ENCODE results near the gene CDC26. TPM values are rescaled to one million over a fixed set of nuclear protein-coding genes. Genes with fewer than 3 reads are reported as not detected.

CDC26 gene
- total RNA-seq, 4 donors from 2014 or later: 16.7 to 34.0 (median 28.3) TPM

DNA sequence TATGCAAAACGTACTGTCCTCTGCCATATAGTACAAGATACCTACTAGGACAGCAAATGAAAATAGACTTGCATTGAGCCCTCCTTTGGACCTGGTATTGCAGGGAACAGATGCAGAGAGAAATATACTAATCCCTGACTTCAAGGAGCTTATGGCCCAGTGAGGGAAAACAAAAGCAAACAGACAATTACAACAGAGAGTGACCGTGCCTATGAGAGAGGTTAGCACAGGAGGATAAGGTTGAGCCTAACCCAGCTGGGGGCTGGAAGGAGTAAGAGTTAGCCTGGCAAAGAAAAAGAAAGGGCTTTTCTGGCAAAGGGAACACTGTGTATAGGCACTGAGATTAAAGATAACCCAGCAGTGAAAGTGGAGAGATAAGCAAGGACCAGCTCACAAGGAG is 5.5 kb downstream of the CDC26 start:
- Histone ChIP-seq H3K4me1 (peaks cover 6 to 12% of the 10 kb centered on the region in 2 donors), H3K27ac (no peak overlapping the region), H3K36me3 (peaks cover 0 to 56% of the 10 kb centered on the region in 2 donors), H3K9me3 (no peaks in the 10 kb centered on the region), H3K4me3 (no peak overlapping the region), H3K27me3 (no peaks in the 10 kb centered on the region)
- intact Hi-C loops (cut with DNase I; ENCODE audit: low total_unique reads) (loop anchor here (5.0 to 10.0 kb wide), 3 partner anchors 215 to 1785 kb away; partner anchors contain the start of genes ECPAS and ZFP37), in situ Hi-C loops (cut with MboI; ENCODE audit: low sequenced_read_pairs in 4 of 4) (loop anchor here in 3 of 4 donors (5.0 to 25.0 kb wide), 5 partner anchors 55 to 392 kb away; partner anchors contain the start of gene ALAD (in 2 of the 3))
- ATAC-seq (no peak), DNase-seq (no peak)
- TF ChIP-seq POLR2A (IDR thresholded peaks at IDR 0.05): no peak
- TF ChIP-seq, protein P1, sequence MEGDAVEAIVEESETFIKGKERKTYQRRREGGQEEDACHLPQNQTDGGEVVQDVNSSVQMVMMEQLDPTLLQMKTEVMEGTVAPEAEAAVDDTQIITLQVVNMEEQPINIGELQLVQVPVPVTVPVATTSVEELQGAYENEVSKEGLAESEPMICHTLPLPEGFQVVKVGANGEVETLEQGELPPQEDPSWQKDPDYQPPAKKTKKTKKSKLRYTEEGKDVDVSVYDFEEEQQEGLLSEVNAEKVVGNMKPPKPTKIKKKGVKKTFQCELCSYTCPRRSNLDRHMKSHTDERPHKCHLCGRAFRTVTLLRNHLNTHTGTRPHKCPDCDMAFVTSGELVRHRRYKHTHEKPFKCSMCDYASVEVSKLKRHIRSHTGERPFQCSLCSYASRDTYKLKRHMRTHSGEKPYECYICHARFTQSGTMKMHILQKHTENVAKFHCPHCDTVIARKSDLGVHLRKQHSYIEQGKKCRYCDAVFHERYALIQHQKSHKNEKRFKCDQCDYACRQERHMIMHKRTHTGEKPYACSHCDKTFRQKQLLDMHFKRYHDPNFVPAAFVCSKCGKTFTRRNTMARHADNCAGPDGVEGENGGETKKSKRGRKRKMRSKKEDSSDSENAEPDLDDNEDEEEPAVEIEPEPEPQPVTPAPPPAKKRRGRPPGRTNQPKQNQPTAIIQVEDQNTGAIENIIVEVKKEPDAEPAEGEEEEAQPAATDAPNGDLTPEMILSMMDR (IDR thresholded peaks at IDR 0.05 in 4 of 5, conservative IDR thresholded peaks at IDR 0.05 in 1 of 5): no peak

- TF ChIP-seq POLR2A (IDR thresholded peaks at IDR 0.05): no peak
- TF ChIP-seq, protein P1 (IDR thresholded peaks at IDR 0.05 in 4 of 5, conservative IDR thresholded peaks at IDR 0.05 in 1 of 5): no peak
- H3K36me3 ChIP-seq: peaks cover 0 to 56% of the 10 kb centered on the region in 2 donors
- in situ Hi-C loops (cut with MboI; ENCODE audit: low sequenced_read_pairs in 4 of 4): loop anchor here in 1 of 4 donors (25.0 kb wide), 1 partner anchor 393 kb away; no protein-coding TSS in a partner anchor
These were observed 6.0 kb downstream of the CDC26 start for GRCh38 chr9:113269355-113269754.

DNA sequence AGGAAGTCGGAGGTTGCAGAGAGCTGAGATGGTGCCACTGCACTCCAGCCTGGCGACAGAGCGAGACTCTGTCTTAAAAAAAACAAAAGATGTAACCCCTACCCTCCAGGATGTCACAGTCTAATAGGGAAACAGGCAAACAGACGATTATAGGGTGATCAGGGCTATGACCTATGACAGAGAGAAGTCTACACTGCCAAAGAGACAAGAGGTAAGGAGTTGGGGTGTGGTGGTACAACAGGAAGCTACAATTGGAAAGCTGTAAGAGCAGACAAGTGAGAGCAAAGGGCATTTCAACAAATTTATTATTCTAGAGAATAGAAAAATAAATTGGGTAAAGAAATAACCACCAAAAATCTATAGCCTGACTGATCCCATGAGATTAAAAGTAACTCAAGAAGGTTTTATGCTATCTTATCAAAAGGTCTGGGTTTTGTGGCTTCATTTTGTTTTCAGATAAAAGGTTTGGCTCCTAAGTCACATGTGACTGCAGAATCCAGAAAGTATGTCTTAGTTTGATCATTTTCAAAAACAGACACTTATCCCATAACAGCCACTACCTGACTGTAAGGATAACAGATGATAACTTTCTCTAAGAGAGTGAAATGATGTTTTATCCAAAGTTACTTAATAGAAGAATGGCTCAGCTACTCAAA is 7.3 kb downstream of the CDC26 start:
- no peaks in the 10 kb centered on the region for H3K27me3 ChIP-seq
- in situ Hi-C loops (cut with MboI; ENCODE audit: low sequenced_read_pairs in 4 of 4) (loop anchor here in 1 of 4 donors (25.0 kb wide), 1 partner anchor 394 kb away; no protein-coding TSS in a partner anchor), intact Hi-C loops (cut with DNase I; ENCODE audit: low total_unique reads) (no loop called here)
- H3K27ac ChIP-seq: no peak overlapping the region
- H3K9me3 ChIP-seq: no peaks in the 10 kb centered on the region
- DNase-seq (no peak), ATAC-seq (no peak)
- H3K36me3 ChIP-seq: peaks cover 0 to 56% of the 10 kb centered on the region in 2 donors
- no peak overlapping the region for H3K4me3 ChIP-seq
- TF ChIP-seq POLR2A (IDR thresholded peaks at IDR 0.05): no peak
- TF ChIP-seq, protein P1 (IDR thresholded peaks at IDR 0.05 in 4 of 5, conservative IDR thresholded peaks at IDR 0.05 in 1 of 5): no peak
- H3K4me1 ChIP-seq: peaks cover 0 to 6% of the 10 kb centered on the region in 2 donors

More at GRCh38 chr9:113269355-113269754, 6.0 kb downstream of the CDC26 start:
- Histone ChIP-seq H3K4me1 (peaks cover 5 to 10% of the 10 kb centered on the region in 2 donors), H3K27me3 (no peaks in the 10 kb centered on the region), H3K4me3 (no peak overlapping the region), H3K27ac (no peak overlapping the region), H3K9me3 (no peaks in the 10 kb centered on the region)
- DNase-seq: no peak
- intact Hi-C loops (cut with DNase I; ENCODE audit: low total_unique reads): no loop called here
- no peak for ATAC-seq

DNA sequence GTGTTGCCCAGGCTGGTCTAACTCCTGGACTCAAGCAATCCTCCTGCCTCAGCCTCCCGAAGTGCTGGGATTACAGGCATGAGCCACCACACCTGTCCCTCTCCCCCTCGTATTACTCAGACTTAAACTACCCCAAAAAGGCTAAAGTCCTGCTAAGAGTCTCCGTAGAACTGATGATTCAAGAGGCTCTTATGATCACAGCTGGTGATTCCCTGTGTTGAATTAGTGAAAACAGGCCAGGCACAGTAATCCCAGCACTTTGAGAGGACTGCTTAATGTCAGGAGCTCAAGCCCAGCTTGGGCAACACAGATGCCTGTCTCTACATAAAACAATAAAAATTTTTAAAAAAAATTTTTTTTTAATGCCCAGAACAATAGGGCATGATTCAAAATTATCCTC is 9.2 kb downstream of the CDC26 start:
- no peak for DNase-seq
- intact Hi-C loops (cut with DNase I; ENCODE audit: low total_unique reads) (no loop called here), in situ Hi-C loops (cut with MboI; ENCODE audit: low sequenced_read_pairs in 4 of 4) (loop anchor here in 1 of 4 donors (25.0 kb wide), 1 partner anchor 396 kb away; no protein-coding TSS in a partner anchor)
- TF ChIP-seq POLR2A (IDR thresholded peaks at IDR 0.05): no peak
- TF ChIP-seq, protein P1 (IDR thresholded peaks at IDR 0.05 in 4 of 5, conservative IDR thresholded peaks at IDR 0.05 in 1 of 5): no peak
- peaks cover 0 to 52% of the 10 kb centered on the region in 2 donors for H3K36me3 ChIP-seq
- no peak overlapping the region for H3K4me3 ChIP-seq
- no peak overlapping the region for H3K27ac ChIP-seq
- no peak for ATAC-seq
- H3K9me3 ChIP-seq: no peaks in the 10 kb centered on the region
- H3K4me1 ChIP-seq: no peaks in the 10 kb centered on the region
- H3K27me3 ChIP-seq: no peaks in the 10 kb centered on the region
